Erythroblast (primary cell): ENCODE measurements around the gene GRXCR2.

ENCODE experiments used
- GATA1 ChIP-seq: IDR thresholded peaks from 2 replicates; pipeline ENCODE4 v1.6.1; 2011; ENCODE audit warnings: low read depth, mild to moderate bottlenecking, control low read depth, low read length, moderate library complexity
- POLR2A ChIP-seq: IDR thresholded peaks from 2 replicates; pipeline ENCODE4 v1.6.1; 2011; ENCODE audit warnings: mild to moderate bottlenecking, low read length

DNA sequence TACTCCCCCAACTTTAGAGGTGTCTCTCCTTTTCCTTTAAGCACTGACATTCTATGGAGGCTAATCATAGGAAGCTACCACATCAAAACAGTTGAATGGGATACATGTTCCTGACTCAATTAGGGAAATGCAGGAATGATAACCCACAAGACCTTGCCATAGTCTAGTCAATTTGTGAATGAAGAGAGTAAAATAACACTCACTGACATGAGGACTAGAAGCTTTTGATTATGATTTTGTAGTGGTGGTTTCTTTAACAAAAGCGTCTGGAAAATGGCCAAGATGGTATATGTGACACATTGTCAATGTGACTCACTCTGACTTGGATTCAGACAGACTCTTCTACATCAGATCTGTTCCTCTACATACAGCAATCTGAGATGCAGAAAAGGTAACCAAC lies 24.0 kb downstream of the GRXCR2 start:
- no peak for TF ChIP-seq POLR2A
- TF ChIP-seq GATA1 = no peak
